HG03565 (cell line): ENCODE results near the gene SRGAP3.
"Not testable (repeated sequence)": the region's sequence is repeated elsewhere in the genome, so short reads cannot be mapped to it uniquely, and the experiment has no call there.

ENCODE experiments used
- ATAC-seq: cut with Tn5 transposase; IDR thresholded peaks from one replicate; pipeline ENCODE4 v1.9.1; 2021; ENCODE audit warnings: mild to moderate bottlenecking, moderate library complexity; ENCODE audit not compliant: unreplicated experiment

Gene SRGAP3

GRCh38 chr3:9098716-9099675, 150.4 kb downstream of the SRGAP3 start:
- ATAC-seq = no peak

- ATAC-seq = no peak
These were observed 152.0 kb downstream of the SRGAP3 start for GRCh38 chr3:9097495-9097894.

- no peak for ATAC-seq
These were observed 157.8 kb downstream of the SRGAP3 start for GRCh38 chr3:9091486-9092235.

GRCh38 chr3:9088441-9089353, 160.7 kb downstream of the SRGAP3 start:
- no peak for ATAC-seq

- ATAC-seq = no peak
These were observed 161.5 kb downstream of the SRGAP3 start for GRCh38 chr3:9087831-9088413.

GRCh38 chr3:9085428-9085827, 164.0 kb downstream of the SRGAP3 start:
- ATAC-seq = not testable (repeated sequence)

- ATAC-seq = no peak
These were observed 168.1 kb downstream of the SRGAP3 start for GRCh38 chr3:9081184-9081818.

GRCh38 chr3:9080163-9080562, 169.3 kb downstream of the SRGAP3 start:
- no peak for ATAC-seq

GRCh38 chr3:9079676-9080075, 169.8 kb downstream of the SRGAP3 start:
- no peak for ATAC-seq

GRCh38 chr3:9078561-9079240, 170.7 kb downstream of the SRGAP3 start:
- ATAC-seq = no peak

GRCh38 chr3:9077029-9077428, 172.4 kb downstream of the SRGAP3 start:
- no peak for ATAC-seq

GRCh38 chr3:9075762-9076161, 173.7 kb downstream of the SRGAP3 start:
- no peak for ATAC-seq

- ATAC-seq = no peak
These were observed 175.4 kb downstream of the SRGAP3 start for GRCh38 chr3:9074079-9074478.

- no peak for ATAC-seq
These were observed 176.8 kb downstream of the SRGAP3 start for GRCh38 chr3:9072667-9073009.

GRCh38 chr3:9071936-9072666, 177.3 kb downstream of the SRGAP3 start:
- ATAC-seq = no peak

GRCh38 chr3:9070961-9071360, 178.5 kb downstream of the SRGAP3 start:
- ATAC-seq = no peak

GRCh38 chr3:9069971-9070370, 179.5 kb downstream of the SRGAP3 start:
- ATAC-seq = no peak

GRCh38 chr3:9068051-9068450, 181.4 kb downstream of the SRGAP3 start:
- no peak for ATAC-seq
